ENCODE results near the gene EHMT1.
"Not testable (repeated sequence)": the region's sequence is repeated elsewhere in the genome, so short reads cannot be mapped to it uniquely, and the experiment has no call there.

The EHMT1 gene

GRCh38 chr9:137615387-137615871 is 3.4 kb upstream of the EHMT1 start:
- DNase-seq, result no peak

- DNase-seq, result peak in 1 of 2 experiments; percentile 21
Measured at GRCh38 chr9:137619240-137620047, 639 bp downstream of the EHMT1 start.

- no peak for DNase-seq
Measured at GRCh38 chr9:137620048-137620405, 1.2 kb downstream of the EHMT1 start.

DNA sequence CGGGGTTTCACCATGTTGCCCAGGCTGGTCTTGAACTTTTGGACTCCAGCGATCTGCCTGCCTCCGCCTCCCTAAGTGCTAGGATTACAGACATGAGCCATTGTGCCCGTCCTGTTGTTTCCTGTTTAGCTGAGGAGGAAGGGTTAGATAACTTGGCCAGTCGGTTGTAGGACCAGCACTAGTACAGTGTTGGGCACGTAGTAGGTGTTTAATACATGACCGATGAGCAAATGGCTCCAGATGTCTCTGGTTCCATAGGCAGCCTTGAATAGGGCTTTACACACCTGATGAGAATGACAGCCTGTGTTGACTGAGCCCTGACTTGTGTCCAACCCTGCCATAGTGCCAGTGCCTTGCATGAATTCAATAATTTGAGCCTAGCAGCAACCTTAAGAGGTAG is 1.8 kb downstream of the EHMT1 start:
- no peak for DNase-seq

- DNase-seq, result no peak
Measured at GRCh38 chr9:137621131-137621757, 2.4 kb downstream of the EHMT1 start.

GRCh38 chr9:137622211-137622610 is 3.4 kb downstream of the EHMT1 start:
- DNase-seq, result not testable (repeated sequence)

- no peak for DNase-seq
Measured at GRCh38 chr9:137626464-137626863, 7.7 kb downstream of the EHMT1 start.

DNA sequence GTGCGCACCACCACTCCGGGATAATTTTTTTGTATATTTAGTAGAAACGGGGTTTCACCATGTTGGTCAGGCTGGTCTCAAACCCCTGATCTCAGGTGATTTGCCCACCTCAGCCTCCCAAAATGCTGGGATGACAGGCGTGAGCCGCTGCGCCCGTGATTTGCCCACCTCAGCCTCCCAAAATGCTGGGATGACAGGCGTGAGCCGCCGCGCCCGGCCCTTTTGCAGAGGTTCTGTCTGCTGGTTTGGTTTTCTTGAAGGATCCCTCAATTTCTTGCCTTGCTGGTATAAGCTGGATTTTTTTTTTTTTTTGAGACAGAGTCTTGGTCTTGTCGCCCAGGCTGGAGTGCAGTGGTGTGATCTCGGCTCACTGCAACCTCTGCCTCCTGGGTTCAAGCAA is 8.6 kb downstream of the EHMT1 start:
- DNase-seq, result not testable (repeated sequence)

- DNase-seq, result no peak
Measured at GRCh38 chr9:137630126-137630525, 11.3 kb downstream of the EHMT1 start.

GRCh38 chr9:137630679-137631078 is 11.9 kb downstream of the EHMT1 start:
- DNase-seq, result no peak

GRCh38 chr9:137631345-137632229 is 12.8 kb downstream of the EHMT1 start:
- no peak for DNase-seq

- DNase-seq, result no peak
Measured at GRCh38 chr9:137632230-137633161, 13.7 kb downstream of the EHMT1 start.

- no peak for DNase-seq
Measured at GRCh38 chr9:137634016-137634415, 15.2 kb downstream of the EHMT1 start.

DNA sequence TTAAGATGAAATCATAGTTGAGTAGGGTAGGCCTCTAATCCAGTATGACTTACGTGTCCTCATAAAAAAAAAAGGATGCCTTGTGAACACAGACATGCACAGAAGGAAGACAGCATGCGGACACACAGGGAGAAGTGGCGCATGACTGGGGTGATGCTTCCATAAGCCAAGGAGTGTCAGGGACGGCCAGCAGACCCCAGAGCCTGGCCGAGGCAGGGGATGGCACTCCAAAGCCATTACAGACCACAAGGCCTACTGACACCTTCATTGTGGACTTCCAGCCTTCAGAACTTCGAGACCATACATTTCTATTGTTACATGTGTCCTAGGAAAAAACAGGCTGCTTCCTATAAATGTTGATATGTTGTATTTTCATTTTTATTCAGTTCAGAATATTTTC is 19.9 kb downstream of the EHMT1 start:
- no peak for DNase-seq

GRCh38 chr9:137639303-137640051 is 20.7 kb downstream of the EHMT1 start:
- no peak for DNase-seq

DNA sequence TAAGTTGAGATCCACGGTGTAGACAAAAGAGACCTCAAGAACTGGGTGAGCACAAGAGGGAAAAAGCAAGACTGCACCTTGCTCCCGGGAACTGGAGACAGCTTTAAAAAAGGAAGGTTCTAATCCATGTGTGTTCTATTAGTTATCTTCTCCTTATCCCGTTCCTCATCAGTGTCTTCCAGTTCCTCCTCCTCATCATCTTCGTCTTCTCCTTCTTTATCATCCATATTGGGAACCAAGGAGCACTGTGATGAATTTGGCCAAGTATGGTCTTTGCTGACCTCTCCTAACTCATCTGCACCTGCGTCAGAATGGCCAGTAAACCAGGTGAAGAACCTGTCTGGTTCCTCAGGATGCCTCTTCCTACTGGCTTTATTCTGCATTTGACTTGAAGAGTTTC is 22.1 kb downstream of the EHMT1 start:
- DNase-seq, result no peak

DNA sequence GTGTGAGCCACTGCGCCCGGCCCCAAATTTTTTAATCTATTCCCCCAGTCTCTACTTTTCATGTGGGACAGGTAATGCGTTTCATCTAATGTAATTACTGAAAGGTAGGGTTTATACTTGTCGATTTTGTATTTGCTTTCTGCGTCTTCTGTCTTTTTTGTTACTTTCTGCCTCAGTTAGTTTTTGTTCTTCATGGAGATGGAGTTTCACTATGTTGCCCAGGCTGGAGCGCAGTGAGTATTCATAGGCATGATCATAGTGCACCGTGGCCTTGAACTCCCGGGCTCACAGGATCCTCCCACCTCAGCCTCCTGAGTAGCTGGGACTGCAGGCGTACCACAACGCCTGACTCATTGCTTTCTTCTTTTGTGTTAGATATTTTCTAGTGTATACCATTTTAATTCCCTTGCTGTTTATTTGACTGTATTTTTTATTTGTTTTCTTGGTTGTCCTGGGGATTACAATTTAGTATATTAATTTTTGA is 23.4 kb downstream of the EHMT1 start:
- DNase-seq, result no peak

- no peak for DNase-seq
Measured at GRCh38 chr9:137642892-137643291, 24.1 kb downstream of the EHMT1 start.

DNA sequence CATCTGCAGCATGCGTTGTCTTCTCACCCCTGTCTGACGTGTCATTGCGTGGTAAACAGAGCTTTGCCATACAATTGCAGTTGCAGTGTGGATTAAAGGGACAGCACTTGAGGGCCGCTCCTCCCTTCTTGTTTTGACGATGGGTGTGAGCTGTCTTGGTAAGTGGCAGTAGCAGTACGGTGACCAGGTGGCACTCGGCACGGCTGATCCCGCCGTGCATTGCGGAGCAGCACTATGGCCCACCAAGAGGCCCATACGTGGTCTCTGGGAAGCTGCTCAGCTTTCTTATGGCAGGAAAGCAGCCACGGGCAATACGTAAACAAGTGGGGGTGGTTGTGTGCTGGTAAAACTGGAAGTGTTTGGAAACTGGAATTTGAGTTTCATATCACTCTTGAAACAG is 25.1 kb downstream of the EHMT1 start:
- DNase-seq, result no peak

GRCh38 chr9:137645211-137645610 is 26.4 kb downstream of the EHMT1 start:
- peak; percentile 64 to 90 for DNase-seq

GRCh38 chr9:137646341-137646740 is 27.5 kb downstream of the EHMT1 start:
- DNase-seq, result no peak
